ENCODE measurements around the gene JOSD1.
A peak's percentile ranks its signal among the peaks of the same experiment; 100 is the strongest.

The JOSD1 gene

GRCh38 chr22:38700789-38701628 lies at the start of gene JOSD1:
JOSD1 (minus strand) TSS chr22:38700943; CDS start chr22:38699987, 956 bp downstream.
- peak; percentile 94 for DNase-seq (ENCODE audit: low spot score)

DNA sequence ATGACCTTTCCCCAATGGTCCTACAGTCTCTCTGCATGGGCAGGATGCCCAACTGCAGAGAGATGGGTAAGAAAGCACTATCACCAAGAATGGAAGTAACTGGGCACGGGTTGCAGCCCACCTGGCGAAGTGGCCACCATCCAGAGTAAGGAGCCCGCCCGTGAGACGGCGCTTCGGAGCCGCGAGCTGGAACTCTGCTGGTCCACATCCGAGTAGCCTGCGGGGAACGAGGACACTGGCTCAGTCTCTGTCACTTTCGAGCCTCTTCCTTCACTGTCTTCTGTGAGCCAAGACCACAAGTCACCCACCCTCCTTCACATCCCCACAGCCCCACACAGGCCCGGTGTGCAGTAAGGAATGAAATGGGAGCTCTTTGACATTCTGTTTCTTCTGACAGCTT lies 49.4 kb upstream of the JOSD1 start:
- no peak for DNase-seq (ENCODE audit: low spot score)

GRCh38 chr22:38748487-38749136 lies 47.9 kb upstream of the JOSD1 start:
- no peak for DNase-seq (ENCODE audit: low spot score)

- no peak for DNase-seq (ENCODE audit: low spot score)
Observed at GRCh38 chr22:38745676-38746460, 45.1 kb upstream of the JOSD1 start.

- DNase-seq (ENCODE audit: low spot score), result no peak
Observed at GRCh38 chr22:38744981-38745380, 44.2 kb upstream of the JOSD1 start.

GRCh38 chr22:38742176-38742942 lies 41.6 kb upstream of the JOSD1 start:
- DNase-seq (ENCODE audit: low spot score), result no peak

DNA sequence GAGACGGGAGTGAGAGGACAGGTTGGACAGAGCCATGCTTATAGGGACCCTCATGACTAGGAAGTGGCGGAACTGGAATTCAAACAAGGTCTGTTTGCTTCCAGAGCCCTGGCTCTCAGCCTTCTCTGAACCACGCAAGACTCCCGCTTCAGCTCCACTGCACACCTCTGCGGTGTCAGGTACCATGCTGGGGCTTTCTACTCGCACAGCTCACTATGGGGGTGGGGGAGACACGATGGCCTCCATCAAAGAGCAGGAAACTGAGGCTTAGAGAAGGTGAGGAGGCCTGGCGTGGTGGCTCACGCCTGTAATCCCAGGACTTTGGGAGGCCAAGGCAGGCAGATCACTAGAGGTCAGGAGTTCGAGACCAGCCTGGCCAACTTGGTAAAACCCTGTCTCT lies 40.8 kb upstream of the JOSD1 start:
- DNase-seq (ENCODE audit: low spot score), result no peak

DNA sequence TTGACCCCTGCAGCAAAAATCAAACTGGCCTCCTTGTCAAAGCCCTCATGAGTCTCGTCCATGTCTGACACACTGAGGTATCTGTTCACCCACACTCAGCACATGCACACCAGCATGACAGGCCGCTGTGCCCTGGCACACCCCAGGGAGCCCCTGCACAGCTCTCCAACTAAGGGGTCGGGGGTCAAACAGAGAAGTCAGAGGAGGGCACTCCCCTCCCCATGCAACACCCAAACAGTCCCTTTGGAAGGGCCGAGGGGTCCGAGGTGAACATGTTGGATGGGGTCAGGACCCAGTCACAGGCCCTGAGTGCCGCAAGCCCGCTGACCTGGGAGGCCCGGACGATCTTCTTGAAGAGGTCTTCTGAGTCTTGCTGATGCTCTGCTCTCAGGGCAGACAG lies 40.4 kb upstream of the JOSD1 start:
- no peak for DNase-seq (ENCODE audit: low spot score)

DNA sequence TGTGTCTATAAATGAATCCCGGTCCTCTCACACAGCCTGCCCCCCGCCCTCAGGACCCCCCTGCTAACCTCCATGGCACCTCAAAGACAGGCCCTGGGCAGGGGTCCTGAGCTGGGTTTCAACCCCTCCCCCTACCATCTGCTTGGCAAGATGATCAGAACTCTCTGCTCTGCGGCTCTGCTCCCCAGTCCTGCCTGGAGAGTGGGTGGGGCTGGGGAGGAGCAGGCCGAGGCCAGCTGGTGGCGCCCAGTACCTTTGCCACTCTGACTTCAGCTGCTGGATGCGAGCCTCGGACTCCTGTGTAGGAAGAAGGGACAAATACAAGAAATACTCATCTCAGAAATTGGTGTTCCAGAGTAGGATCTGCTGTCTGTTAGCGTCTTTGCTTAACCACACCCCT lies 40.0 kb upstream of the JOSD1 start:
- DNase-seq (ENCODE audit: low spot score), result no peak

- no peak for DNase-seq (ENCODE audit: low spot score)
Observed at GRCh38 chr22:38740116-38740723, 39.5 kb upstream of the JOSD1 start.

DNA sequence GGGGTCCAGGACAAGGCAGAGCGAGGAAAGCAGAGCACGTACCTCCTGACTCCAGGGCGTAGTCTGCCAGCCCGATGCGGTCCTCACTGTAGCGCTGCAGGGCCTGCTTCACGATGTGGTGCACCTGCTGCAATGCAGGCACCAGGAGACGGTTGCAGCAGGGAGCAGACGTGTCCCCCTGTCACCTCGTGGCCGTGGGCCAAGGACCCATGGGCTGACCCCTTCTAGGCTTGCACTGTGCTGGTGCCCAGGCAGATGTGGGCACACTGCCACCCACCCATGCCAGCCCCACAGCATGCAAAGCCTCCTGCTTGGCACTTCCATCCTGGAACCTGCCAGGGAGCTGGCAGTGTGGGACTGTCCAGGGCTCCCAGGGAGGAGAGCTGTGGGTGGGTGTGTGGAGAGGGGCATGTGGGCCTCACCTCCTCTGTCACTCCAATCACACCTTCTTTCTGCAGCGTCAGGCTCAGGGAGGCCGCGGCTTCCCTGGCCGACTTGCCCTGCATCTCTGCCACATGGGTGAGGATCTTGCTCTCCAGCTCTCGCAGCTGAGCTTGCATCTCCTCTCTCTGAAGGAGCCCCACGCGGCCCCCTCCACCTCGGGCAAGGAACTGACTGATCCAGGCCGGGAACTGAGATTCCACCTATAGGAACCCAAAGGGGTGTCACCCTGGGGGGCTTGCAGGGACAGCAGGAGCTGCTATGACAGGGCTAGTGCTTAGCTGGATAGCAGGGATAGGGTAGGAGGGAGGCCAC lies 38.7 kb upstream of the JOSD1 start:
- no peak for DNase-seq (ENCODE audit: low spot score)

DNA sequence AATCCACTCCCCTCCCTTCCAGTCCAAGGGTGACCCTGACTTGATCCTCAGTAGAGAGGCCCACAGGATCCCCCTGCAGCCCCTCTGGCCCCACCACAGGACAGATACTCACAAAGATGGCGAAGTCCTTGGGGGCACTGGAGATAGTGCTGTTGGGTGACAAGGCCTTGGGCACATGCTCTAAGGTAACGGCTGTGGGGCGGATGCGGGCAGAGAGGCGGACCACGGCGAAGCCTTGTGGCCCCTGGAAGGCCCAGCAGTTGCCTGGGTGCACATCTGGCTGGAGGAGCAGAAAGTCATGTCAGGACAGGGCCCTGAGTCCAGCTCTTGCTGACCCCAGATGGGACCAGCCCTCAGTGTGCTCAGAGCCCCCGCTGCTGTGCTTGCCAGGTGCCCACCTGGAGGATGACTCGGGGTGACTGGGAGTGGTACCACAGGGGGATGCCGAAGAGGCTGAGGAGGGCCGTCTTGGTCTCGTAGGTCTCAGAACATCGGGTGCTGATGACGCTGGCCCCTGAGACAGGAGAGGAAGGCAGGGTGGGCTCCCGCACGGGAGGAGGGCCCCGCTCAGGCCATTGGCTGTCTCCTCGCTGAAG lies 37.8 kb upstream of the JOSD1 start:
- no peak for DNase-seq (ENCODE audit: low spot score)

- DNase-seq (ENCODE audit: low spot score), result no peak
Observed at GRCh38 chr22:38737302-38738060, 36.7 kb upstream of the JOSD1 start.

- no peak for DNase-seq (ENCODE audit: low spot score)
Observed at GRCh38 chr22:38736257-38736570, 35.5 kb upstream of the JOSD1 start.

- no peak for DNase-seq (ENCODE audit: low spot score)
Observed at GRCh38 chr22:38735465-38736256, 34.9 kb upstream of the JOSD1 start.

- DNase-seq (ENCODE audit: low spot score), result no peak
Observed at GRCh38 chr22:38735126-38735464, 34.4 kb upstream of the JOSD1 start.

DNA sequence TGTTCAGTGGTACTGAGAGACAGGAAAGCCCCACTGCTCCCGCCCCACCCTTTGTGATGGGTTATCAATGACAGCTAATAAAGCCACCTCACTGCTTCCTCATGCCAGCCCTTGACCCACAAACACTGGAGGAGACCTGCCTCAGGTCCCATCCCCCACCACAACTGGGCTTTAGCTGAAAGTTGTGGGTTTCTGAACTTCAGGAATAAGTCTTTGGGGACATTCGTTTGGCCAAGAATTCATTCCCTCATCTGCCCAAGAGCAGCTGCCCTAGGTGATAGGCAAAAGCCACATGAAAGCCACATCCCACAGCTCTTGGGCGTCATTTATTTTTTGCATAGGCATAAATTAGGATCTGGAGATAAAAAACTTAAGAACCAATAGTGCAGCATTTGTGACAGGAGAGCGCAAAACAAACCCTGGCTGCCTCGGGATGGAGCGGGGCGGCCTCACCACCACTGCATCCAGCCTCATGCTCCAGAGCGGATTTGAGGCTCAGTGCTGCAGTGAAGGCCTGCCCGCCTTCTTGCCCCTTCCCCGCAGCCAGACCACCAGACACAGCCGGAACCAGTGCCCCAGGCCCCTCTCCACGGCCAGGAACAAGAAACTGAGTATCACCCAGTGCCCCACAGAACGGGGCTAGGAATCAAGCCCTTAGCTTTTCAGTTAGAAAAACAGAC lies 33.8 kb upstream of the JOSD1 start:
- DNase-seq (ENCODE audit: low spot score), result no peak

- DNase-seq (ENCODE audit: low spot score), result peak; percentile 61
Observed at GRCh38 chr22:38733724-38734381, 33.1 kb upstream of the JOSD1 start.
